Duodenal mucosa (tissue), 2 donors: ENCODE results near the gene DDX31.

ENCODE experiments used
- H3K27ac ChIP-seq: one replicate; pipeline ENCODE4 v1.7.0; 2013; ENCODE audit warnings: low read depth, low read length
- H3K27me3 ChIP-seq, 2 donors: one replicate each; pipeline ENCODE4 v1.7.0; 2013; ENCODE audit warnings: low read length in 2 of 2, control low read depth in 1 of 2; ENCODE audit not compliant: insufficient read depth in 2 of 2, control insufficient read depth in 1 of 2
- H3K36me3 ChIP-seq, 2 donors: one replicate each; pipeline ENCODE4 v1.7.0; 2013; ENCODE audit warnings: low read length in 2 of 2, control low read depth in 1 of 2; ENCODE audit not compliant: insufficient read depth in 2 of 2, control insufficient read depth in 1 of 2
- H3K4me1 ChIP-seq, 2 donors: one replicate each; pipeline ENCODE4 v1.7.0; 2013; ENCODE audit warnings: low read length in 2 of 2, control low read depth in 1 of 2; ENCODE audit not compliant: insufficient read depth in 2 of 2, control insufficient read depth in 1 of 2
- H3K4me3 ChIP-seq, 2 donors: one replicate each; pipeline ENCODE4 v1.7.0; 2013; ENCODE audit warnings: low read length in 2 of 2, low read depth in 1 of 2
- H3K9ac ChIP-seq, 2 donors: one replicate each; pipeline ENCODE4 v1.7.0; 2013; ENCODE audit warnings: low read length in 2 of 2, low read depth in 1 of 2
- H3K9me3 ChIP-seq, 2 donors: one replicate each; pipeline ENCODE4 v1.7.0; 2013; ENCODE audit warnings: low read length in 2 of 2, control low read depth in 1 of 2; ENCODE audit not compliant: control insufficient read depth in 1 of 2

Gene DDX31

DNA sequence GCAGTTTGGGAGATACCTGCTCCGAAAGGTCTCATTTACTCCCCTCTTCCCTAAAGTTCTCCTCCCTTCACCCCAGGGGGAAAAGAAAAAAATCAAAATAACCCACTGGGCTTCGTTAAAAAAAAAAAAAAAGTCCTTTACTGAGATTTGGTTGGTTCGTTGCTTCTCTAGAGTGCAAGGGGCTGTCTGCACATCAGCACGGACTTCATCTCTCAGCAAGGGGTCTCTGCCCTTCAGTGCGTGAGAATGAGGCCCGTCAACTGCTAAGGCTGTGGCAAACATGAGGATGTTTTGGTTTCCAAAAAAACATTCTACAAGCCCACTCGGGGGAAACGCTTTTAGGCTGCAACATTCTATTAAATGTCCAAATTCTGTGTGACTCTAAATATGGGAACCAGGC lies 77.3 kb downstream of the DDX31 start:
- H3K27me3 ChIP-seq = peaks cover 31 to 39% of the 10 kb centered on the region in 2 donors
- H3K4me3 ChIP-seq = no peak overlapping the region

DNA sequence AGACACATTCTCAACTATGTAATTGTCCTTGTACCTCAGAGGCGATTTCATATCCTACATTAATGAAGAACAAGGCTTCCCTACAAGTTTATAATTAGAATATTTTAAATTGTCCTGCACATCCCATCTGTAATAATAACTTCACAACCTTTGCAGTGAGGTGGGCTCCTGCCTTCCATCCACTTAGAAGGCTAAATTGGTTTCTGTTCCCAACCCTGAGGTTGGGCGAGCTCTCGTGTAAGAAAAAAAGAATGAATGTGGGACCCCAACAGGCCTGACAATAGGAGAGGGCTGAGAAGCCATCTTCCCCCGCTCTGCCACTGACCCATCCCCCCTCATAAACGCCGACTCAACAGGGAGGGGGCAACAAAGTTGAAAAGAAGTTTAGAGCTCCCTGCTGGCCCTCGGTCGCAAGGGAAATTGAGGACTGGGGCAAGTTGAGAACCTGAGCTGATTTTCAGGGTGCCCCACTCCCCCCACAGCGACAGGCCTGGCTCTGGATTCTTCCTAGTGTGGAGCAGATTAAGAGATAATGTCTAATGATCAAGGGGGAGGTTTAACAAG lies 78.0 kb downstream of the DDX31 start:
- H3K9me3 ChIP-seq = no peaks in the 10 kb centered on the region
- peaks cover 38 to 43% of the 10 kb centered on the region in 2 donors for H3K27me3 ChIP-seq
- no peaks in the 10 kb centered on the region for H3K4me1 ChIP-seq
- H3K9ac ChIP-seq = no peak overlapping the region
- H3K4me3 ChIP-seq = no peak overlapping the region
- H3K36me3 ChIP-seq = peaks cover 0 to 13% of the 10 kb centered on the region in 2 donors
- no peak overlapping the region for H3K27ac ChIP-seq

More for the DNA sequence above, 77.3 kb downstream of the DDX31 start:
- H3K4me1 ChIP-seq = no peaks in the 10 kb centered on the region
- no peaks in the 10 kb centered on the region for H3K9me3 ChIP-seq
- no peak overlapping the region for H3K27ac ChIP-seq
- H3K36me3 ChIP-seq = peaks cover 0 to 14% of the 10 kb centered on the region in 2 donors
- H3K9ac ChIP-seq = no peak overlapping the region

DNA sequence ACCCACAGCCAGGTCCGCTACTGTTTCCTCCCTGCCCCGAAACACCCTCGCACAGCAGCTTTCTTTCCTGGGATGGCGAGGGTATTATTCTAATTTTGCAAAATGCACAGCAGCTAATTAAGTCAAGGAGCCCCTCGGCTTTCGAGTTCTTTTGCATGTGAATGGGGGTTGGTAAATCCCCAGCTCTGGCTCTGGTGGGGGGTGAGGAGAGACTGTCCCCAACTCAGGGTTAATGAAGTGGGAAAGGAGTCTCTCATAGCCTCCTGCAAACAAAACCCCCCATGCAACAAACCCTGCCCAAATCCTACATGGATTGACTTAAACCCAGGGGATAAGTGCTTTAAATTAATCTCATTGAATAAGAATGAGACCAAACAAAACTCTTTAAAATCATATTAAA lies 78.5 kb downstream of the DDX31 start:
- peaks cover 44 to 48% of the 10 kb centered on the region in 2 donors for H3K27me3 ChIP-seq
- no peaks in the 10 kb centered on the region for H3K9me3 ChIP-seq
- H3K4me1 ChIP-seq = no peaks in the 10 kb centered on the region
- H3K27ac ChIP-seq = no peak overlapping the region
- peaks cover 0 to 13% of the 10 kb centered on the region in 2 donors for H3K36me3 ChIP-seq
- H3K9ac ChIP-seq = no peak overlapping the region
- H3K4me3 ChIP-seq = no peak overlapping the region

GRCh38 chr9:132590318-132591182 lies 79.2 kb downstream of the DDX31 start:
- Histone ChIP-seq H3K4me1 (no peaks in the 10 kb centered on the region), H3K27me3 (peaks cover 50 to 55% of the 10 kb centered on the region in 2 donors), H3K36me3 (peaks cover 0 to 13% of the 10 kb centered on the region in 2 donors), H3K4me3 (no peak overlapping the region), H3K27ac (no peak overlapping the region), H3K9ac (no peak overlapping the region), H3K9me3 (no peaks in the 10 kb centered on the region)

- no peaks in the 10 kb centered on the region for H3K9me3 ChIP-seq
- H3K27me3 ChIP-seq = peaks cover 56 to 61% of the 10 kb centered on the region in 2 donors
- no peaks in the 10 kb centered on the region for H3K4me1 ChIP-seq
- peaks cover 0 to 13% of the 10 kb centered on the region in 2 donors for H3K36me3 ChIP-seq
- H3K4me3 ChIP-seq = no peak overlapping the region
- no peak overlapping the region for H3K27ac ChIP-seq
- no peak overlapping the region for H3K9ac ChIP-seq
Observed at GRCh38 chr9:132590037-132590317, 79.8 kb downstream of the DDX31 start.

DNA sequence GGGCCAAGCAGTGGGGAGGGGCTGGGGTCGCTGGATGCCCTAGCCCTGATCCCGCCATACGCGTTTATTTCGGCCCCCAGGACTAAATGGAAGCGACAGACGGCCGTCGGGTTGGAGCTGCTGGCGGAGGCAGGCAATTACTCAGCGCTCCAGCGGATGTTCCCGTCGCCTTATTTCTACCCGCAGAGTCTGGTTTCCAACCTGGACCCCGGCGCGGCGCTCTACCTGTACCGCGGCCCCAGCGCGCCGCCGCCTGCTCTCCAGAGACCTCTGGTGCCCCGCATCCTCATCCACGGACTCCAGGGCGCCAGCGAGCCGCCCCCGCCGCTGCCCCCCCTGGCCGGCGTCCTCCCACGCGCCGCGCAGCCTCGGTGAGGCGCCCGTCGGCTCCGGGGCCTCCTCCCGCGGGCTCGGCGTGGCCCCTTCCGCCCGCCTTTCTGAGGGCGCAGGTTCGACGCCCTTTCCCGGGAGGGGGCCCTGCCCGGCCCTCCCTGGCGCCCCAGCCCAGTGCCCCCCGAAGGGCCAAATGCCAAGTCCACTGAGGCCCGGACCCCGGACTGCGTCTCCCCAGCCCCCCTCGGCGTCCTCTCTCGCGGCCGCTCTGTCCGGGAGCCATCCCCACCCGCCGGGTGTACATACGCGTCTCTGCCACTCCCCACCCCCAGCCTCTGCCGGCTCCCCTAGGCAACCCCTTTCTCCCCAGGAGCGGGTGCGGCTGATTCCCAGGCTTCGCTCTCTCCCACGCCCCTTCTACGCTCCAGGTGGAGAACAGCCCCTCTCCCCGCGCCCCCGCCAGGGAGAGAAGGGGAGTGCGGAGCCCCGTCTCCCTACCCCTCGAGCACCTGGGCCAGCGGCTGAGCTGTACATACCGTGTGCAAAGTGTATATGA lies 80.4 kb downstream of the DDX31 start:
- no peak overlapping the region for H3K9ac ChIP-seq
- peaks cover 62 to 67% of the 10 kb centered on the region in 2 donors for H3K27me3 ChIP-seq
- H3K27ac ChIP-seq = no peak overlapping the region
- H3K9me3 ChIP-seq = no peaks in the 10 kb centered on the region
- H3K4me3 ChIP-seq = no peak overlapping the region
- peaks cover 0 to 7% of the 10 kb centered on the region in 2 donors for H3K36me3 ChIP-seq
- H3K4me1 ChIP-seq = no peaks in the 10 kb centered on the region

GRCh38 chr9:132588501-132589147 lies 81.2 kb downstream of the DDX31 start:
- Histone ChIP-seq H3K4me1 (no peaks in the 10 kb centered on the region), H3K9ac (no peak overlapping the region), H3K27me3 (peaks cover 68 to 74% of the 10 kb centered on the region in 2 donors), H3K36me3 (peaks cover 0 to 4% of the 10 kb centered on the region in 2 donors), H3K9me3 (no peaks in the 10 kb centered on the region), H3K27ac (no peak overlapping the region), H3K4me3 (no peak overlapping the region)

DNA sequence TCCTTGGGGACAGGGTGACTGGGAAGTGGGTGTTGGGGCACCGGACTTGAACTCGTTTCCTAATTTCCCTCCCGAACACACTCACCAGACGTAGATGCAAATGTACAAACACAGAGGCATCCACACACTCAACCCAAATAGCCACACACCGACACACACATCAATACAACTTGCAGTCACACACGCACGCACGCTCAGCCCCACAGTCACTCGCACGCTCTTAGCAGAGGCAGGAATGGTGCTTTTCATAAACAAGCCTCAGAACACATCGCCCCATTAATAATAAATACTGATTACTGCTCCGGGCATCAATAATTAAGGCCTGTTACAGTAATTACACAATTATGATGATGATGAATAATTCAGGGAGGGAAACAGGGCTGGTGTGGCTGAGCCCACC lies 81.7 kb downstream of the DDX31 start:
- H3K4me3 ChIP-seq = no peak overlapping the region
- H3K4me1 ChIP-seq = no peaks in the 10 kb centered on the region
- no peak overlapping the region for H3K27ac ChIP-seq
- no peak overlapping the region for H3K9ac ChIP-seq
- no peaks in the 10 kb centered on the region for H3K9me3 ChIP-seq
- H3K27me3 ChIP-seq = peaks cover 73 to 80% of the 10 kb centered on the region in 2 donors
- no peaks in the 10 kb centered on the region for H3K36me3 ChIP-seq

GRCh38 chr9:132587592-132587955 lies 82.2 kb downstream of the DDX31 start:
- Histone ChIP-seq H3K4me1 (no peaks in the 10 kb centered on the region), H3K4me3 (no peak overlapping the region), H3K36me3 (no peaks in the 10 kb centered on the region), H3K9ac (no peak overlapping the region), H3K27ac (no peak overlapping the region), H3K27me3 (peaks cover 78 to 84% of the 10 kb centered on the region in 2 donors), H3K9me3 (no peaks in the 10 kb centered on the region)
